ENCODE measurements around the gene GHDC. TPM values are rescaled to one million over a fixed set of nuclear protein-coding genes. Genes with fewer than 3 reads are reported as not detected.

GHDC gene
- total RNA-seq, 2 experiments from 2014 or later: 6.8 to 8.3 TPM

DNA sequence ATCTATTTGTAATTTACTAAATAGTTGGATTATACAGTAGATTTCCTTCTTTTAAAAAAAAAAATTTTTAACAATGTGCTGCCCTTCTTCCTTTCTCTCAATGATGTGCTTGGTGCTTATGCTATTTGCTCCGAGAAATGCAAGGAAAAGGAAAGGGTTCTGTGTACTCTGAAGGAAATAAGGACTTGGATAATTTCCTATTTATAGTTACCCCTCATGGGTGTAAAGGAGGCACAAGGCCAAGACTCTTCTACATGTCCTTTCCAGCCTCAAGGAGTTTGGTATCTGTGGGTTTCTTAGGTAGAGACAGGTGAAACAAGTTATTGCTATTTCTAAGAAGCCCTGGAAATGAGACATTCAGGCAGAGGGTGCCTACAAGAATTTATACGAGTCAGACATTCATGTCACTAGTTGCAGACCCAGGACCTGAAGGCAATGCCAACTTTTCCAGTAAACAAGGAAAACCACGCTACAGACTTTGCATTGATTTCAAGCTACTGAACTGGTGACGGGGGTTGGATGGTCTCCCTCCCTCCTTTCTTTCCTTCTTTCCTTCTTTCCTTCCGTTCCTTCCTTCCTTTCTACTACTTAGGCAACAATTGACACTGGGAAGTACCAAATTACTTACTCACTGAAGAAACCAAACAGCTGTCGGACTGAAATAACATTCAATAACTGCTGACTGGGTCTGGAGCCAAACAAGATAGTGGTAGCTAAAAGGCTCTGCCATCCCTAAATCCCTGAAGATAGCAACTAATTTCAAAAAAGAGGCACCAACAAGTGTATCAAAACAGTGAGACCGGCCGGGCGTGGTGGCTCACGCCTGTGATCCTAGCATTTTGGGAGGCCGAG lies 33.8 kb upstream of the GHDC start:
- peaks cover 4% of the 10 kb centered on the region for H3K4me1 ChIP-seq (ENCODE audit: insufficient read depth, low read length)
- H3K36me3 Mint-ChIP-seq (ENCODE audit: low read depth): peaks cover 61% of the 10 kb centered on the region
- DNase-seq (no peak), ATAC-seq (ENCODE audit: poor library complexity) (no peak)
- no peaks in the 10 kb centered on the region for H3K9me3 ChIP-seq (ENCODE audit: control insufficient read depth in 1 of 2, insufficient read depth in 1 of 2, low read length in 2 of 2)
- no peaks in the 10 kb centered on the region for H3K27me3 Mint-ChIP-seq
- no peak overlapping the region for H3K4me3 ChIP-seq (ENCODE audit: low read length)
- no peaks in the 10 kb centered on the region for H3K9me3 Mint-ChIP-seq
- H3K4me1 Mint-ChIP-seq (ENCODE audit: low read depth): peaks cover 8% of the 10 kb centered on the region
- no peak overlapping the region for H3K4me3 Mint-ChIP-seq
- POLR2A ChIA-PET: no interaction called here
- H3K27ac ChIP-seq (ENCODE audit: low read depth in 1 of 2, low read length in 2 of 2): no peak overlapping the region
- TF ChIP-seq, protein P1, sequence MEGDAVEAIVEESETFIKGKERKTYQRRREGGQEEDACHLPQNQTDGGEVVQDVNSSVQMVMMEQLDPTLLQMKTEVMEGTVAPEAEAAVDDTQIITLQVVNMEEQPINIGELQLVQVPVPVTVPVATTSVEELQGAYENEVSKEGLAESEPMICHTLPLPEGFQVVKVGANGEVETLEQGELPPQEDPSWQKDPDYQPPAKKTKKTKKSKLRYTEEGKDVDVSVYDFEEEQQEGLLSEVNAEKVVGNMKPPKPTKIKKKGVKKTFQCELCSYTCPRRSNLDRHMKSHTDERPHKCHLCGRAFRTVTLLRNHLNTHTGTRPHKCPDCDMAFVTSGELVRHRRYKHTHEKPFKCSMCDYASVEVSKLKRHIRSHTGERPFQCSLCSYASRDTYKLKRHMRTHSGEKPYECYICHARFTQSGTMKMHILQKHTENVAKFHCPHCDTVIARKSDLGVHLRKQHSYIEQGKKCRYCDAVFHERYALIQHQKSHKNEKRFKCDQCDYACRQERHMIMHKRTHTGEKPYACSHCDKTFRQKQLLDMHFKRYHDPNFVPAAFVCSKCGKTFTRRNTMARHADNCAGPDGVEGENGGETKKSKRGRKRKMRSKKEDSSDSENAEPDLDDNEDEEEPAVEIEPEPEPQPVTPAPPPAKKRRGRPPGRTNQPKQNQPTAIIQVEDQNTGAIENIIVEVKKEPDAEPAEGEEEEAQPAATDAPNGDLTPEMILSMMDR (IDR thresholded peaks at IDR 0.05): no peak
- H3K36me3 ChIP-seq (ENCODE audit: insufficient read depth, low read length): peaks cover 65% of the 10 kb centered on the region
- H3K27me3 ChIP-seq (ENCODE audit: control insufficient read depth in 1 of 2, insufficient read depth in 2 of 2, low read length in 2 of 2): no peaks in the 10 kb centered on the region
- CTCF ChIA-PET: interaction anchor here (0.5 to 0.9 kb wide), 2 partner anchors 9 to 20 kb away, joined by 3 read pairs; no protein-coding TSS in a partner anchor
- H3K27ac Mint-ChIP-seq: peak overlapping the region; percentile 43
- intact Hi-C loops (cut with DNase I, micrococcal nuclease): no loop called here

DNA sequence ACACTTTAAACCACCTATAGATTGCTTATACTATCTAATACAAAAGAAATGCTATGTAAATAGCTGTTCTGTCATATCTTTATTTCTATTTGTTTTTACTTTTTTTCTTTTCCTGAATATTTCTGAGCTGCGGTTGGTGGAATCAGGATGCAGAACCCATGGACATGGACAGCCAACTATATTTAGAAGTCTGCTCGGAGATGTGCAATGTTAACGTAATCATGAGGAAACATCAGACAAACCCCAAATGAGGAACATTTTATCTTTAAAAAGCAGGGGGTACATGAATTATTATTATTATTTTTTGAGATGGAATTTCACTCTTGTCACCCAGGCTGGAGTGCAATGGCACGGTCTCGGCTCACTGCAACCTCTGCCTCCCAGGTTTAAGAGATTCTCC lies 31.4 kb upstream of the GHDC start:
- TF ChIP-seq, protein P1 (IDR thresholded peaks at IDR 0.05): no peak
- intact Hi-C loops (cut with DNase I, micrococcal nuclease): no loop called here
- ATAC-seq (ENCODE audit: poor library complexity) (no peak), DNase-seq (no peak)
- no peaks in the 10 kb centered on the region for H3K9me3 Mint-ChIP-seq
- POLR2A ChIA-PET: interaction anchor here (1.6 kb wide), 1 partner anchor 23 kb away, joined by 3 read pairs; no protein-coding TSS in a partner anchor
- no peaks in the 10 kb centered on the region for H3K27me3 Mint-ChIP-seq
- Histone ChIP-seq H3K9me3 (ENCODE audit: control insufficient read depth in 1 of 2, insufficient read depth in 1 of 2, low read length in 2 of 2) (no peaks in the 10 kb centered on the region), H3K27ac (ENCODE audit: low read depth in 1 of 2, low read length in 2 of 2) (no peak overlapping the region), H3K4me1 (ENCODE audit: insufficient read depth, low read length) (peaks cover 7% of the 10 kb centered on the region), H3K36me3 (ENCODE audit: insufficient read depth, low read length) (peaks cover 76% of the 10 kb centered on the region), H3K27me3 (ENCODE audit: control insufficient read depth in 1 of 2, insufficient read depth in 2 of 2, low read length in 2 of 2) (no peaks in the 10 kb centered on the region), H3K4me3 (ENCODE audit: low read length) (no peak overlapping the region)
- CTCF ChIA-PET: interaction anchor here (1.3 kb wide), 1 partner anchor 50 kb away, joined by 3 read pairs; no protein-coding TSS in a partner anchor
- H3K4me1 Mint-ChIP-seq (ENCODE audit: low read depth): peaks cover 18% of the 10 kb centered on the region
- H3K4me3 Mint-ChIP-seq: no peak overlapping the region
- H3K36me3 Mint-ChIP-seq (ENCODE audit: low read depth): peaks cover 79% of the 10 kb centered on the region
- no peak overlapping the region for H3K27ac Mint-ChIP-seq

DNA sequence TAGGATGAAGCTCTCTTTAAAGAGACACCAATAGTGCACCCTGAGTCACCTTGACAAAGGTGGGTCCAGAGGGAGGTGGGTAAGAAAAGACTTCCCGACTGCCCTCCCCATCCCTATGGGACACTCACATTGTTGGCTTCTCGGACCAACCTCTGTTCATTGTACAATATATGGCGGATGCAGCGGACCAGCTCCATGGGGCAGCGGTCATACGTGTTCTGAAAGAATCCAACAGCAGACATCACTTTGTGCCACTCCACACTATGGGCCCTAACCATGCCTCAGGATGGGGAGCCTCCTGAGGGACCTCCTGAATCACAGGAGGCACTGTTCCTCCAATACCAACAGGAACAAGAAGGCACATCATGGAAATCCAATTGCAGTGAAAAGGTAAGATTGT lies 30.4 kb upstream of the GHDC start:
- Histone ChIP-seq H3K9me3 (ENCODE audit: control insufficient read depth in 1 of 2, insufficient read depth in 1 of 2, low read length in 2 of 2) (no peaks in the 10 kb centered on the region), H3K27ac (ENCODE audit: low read depth in 1 of 2, low read length in 2 of 2) (no peak overlapping the region), H3K36me3 (ENCODE audit: insufficient read depth, low read length) (peaks cover 78% of the 10 kb centered on the region), H3K4me3 (ENCODE audit: low read length) (no peak overlapping the region), H3K4me1 (ENCODE audit: insufficient read depth, low read length) (peaks cover 7% of the 10 kb centered on the region), H3K27me3 (ENCODE audit: control insufficient read depth in 1 of 2, insufficient read depth in 2 of 2, low read length in 2 of 2) (no peaks in the 10 kb centered on the region)
- peaks cover 77% of the 10 kb centered on the region for H3K36me3 Mint-ChIP-seq (ENCODE audit: low read depth)
- ChIA-PET POLR2A (interaction anchor here (0.6 to 1.6 kb wide), 2 partner anchors 24 to 45 kb away, joined by 3 read pairs; no protein-coding TSS in a partner anchor), CTCF (no interaction called here)
- peaks cover 10% of the 10 kb centered on the region for H3K4me1 Mint-ChIP-seq (ENCODE audit: low read depth)
- H3K4me3 Mint-ChIP-seq: no peak overlapping the region
- no peaks in the 10 kb centered on the region for H3K9me3 Mint-ChIP-seq
- TF ChIP-seq, protein P1 (IDR thresholded peaks at IDR 0.05): no peak
- ATAC-seq (ENCODE audit: poor library complexity): no peak
- intact Hi-C loops (cut with DNase I, micrococcal nuclease): loop anchor here in 1 of 2 experiments (5.0 kb wide), 1 partner anchor 293 kb away; no protein-coding TSS in a partner anchor
- H3K27me3 Mint-ChIP-seq: no peaks in the 10 kb centered on the region
- DNase-seq: no peak
- no peak overlapping the region for H3K27ac Mint-ChIP-seq

All from CD4-positive, alpha-beta T cell (primary cell).